ENCODE measurements around the gene IQCK.
A peak's percentile ranks its signal among the peaks of the same experiment; 100 is the strongest.
"Not testable (repeated sequence)": the region's sequence is repeated elsewhere in the genome, so short reads cannot be mapped to it uniquely, and the experiment has no call there.

The IQCK gene

GRCh38 chr16:19717741-19718623 lies at the start of gene IQCK, which contains the start of gene KNOP1:
TSS of gene IQCK (plus strand) at chr16:19718271. CDS start at chr16:19718307, 36 bp downstream.
TSS of gene KNOP1 (minus strand) at chr16:19718227. CDS start at chr16:19715035, 3,192 bp downstream.
- peak; percentile 85 for DNase-seq

- DNase-seq: no peak
Observed at GRCh38 chr16:19672378-19672777, 45.7 kb upstream of the IQCK start.

GRCh38 chr16:19674485-19674884 lies 43.6 kb upstream of the IQCK start:
- DNase-seq: no peak

- DNase-seq: no peak
Observed at GRCh38 chr16:19677402-19677801, 40.7 kb upstream of the IQCK start.

- no peak for DNase-seq
Observed at GRCh38 chr16:19678804-19679203, 39.3 kb upstream of the IQCK start.

- not testable (repeated sequence) for DNase-seq
Observed at GRCh38 chr16:19679281-19679680, 38.8 kb upstream of the IQCK start.

GRCh38 chr16:19680881-19681340 lies 37.2 kb upstream of the IQCK start:
- DNase-seq: no peak

GRCh38 chr16:19681637-19682036 lies 36.4 kb upstream of the IQCK start:
- no peak for DNase-seq

GRCh38 chr16:19683453-19684236 lies 34.4 kb upstream of the IQCK start:
- DNase-seq: no peak

- no peak for DNase-seq
Observed at GRCh38 chr16:19685176-19685575, 32.9 kb upstream of the IQCK start.

- no peak for DNase-seq
Observed at GRCh38 chr16:19687279-19687678, 30.8 kb upstream of the IQCK start.

GRCh38 chr16:19688396-19689024 lies 29.6 kb upstream of the IQCK start:
- no peak for DNase-seq

- DNase-seq: no peak
Observed at GRCh38 chr16:19689342-19689741, 28.7 kb upstream of the IQCK start.

- no peak for DNase-seq
Observed at GRCh38 chr16:19690196-19690595, 27.9 kb upstream of the IQCK start.

GRCh38 chr16:19691161-19691711 lies 26.8 kb upstream of the IQCK start:
- DNase-seq: no peak

- DNase-seq: no peak
Observed at GRCh38 chr16:19694989-19695388, 23.1 kb upstream of the IQCK start.

- DNase-seq: peak; percentile 51
Observed at GRCh38 chr16:19696328-19696727, 21.7 kb upstream of the IQCK start.

- no peak for DNase-seq
Observed at GRCh38 chr16:19696961-19697360, 21.1 kb upstream of the IQCK start.

- DNase-seq: no peak
Observed at GRCh38 chr16:19697756-19698318, 20.2 kb upstream of the IQCK start.

- DNase-seq: no peak
Observed at GRCh38 chr16:19698480-19699465, 19.3 kb upstream of the IQCK start.

- no peak for DNase-seq
Observed at GRCh38 chr16:19699472-19699871, 18.6 kb upstream of the IQCK start.

Measured in activated gamma-delta T cell treated with Interleukin-2 at 50 U/mL for 16 hours (primary cell).